ENCODE results near the gene COQ6.

- TF ChIP-seq POLR2AphosphoS5 (IDR thresholded peaks at IDR 0.05) (no peak), CTCF (IDR thresholded peaks at IDR 0.05) (no peak), EP300 (IDR thresholded peaks at IDR 0.05) (no peak), POLR2A (IDR thresholded peaks at IDR 0.05) (peak in 1 of 2 donors; percentile 13)
Measured at GRCh38 chr14:73997108-73997943, 47.2 kb downstream of the COQ6 start.
